Measurements from ENCODE around the gene TSPAN18.

DNA sequence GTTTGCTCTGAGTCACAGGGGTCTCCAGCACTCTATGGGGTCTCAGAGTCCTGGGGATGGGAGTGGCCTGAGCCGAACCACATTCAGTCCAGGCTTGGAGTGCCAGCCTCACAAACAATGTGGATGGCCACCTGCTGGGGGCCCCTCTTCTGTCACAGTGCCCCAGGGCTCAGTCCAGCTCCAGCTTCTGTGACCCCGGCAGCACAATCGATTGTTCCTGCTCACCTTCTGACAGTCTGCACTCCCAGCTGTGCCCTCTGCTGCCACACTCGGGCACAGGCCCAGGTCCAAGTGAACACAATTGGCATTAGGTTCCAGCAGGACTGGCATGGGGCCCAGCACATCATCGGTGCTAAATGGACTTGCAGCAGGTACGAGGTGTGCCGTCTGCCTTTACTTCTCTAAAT is 139.1 kb downstream of the TSPAN18 start:
- TF ChIP-seq, protein P1, sequence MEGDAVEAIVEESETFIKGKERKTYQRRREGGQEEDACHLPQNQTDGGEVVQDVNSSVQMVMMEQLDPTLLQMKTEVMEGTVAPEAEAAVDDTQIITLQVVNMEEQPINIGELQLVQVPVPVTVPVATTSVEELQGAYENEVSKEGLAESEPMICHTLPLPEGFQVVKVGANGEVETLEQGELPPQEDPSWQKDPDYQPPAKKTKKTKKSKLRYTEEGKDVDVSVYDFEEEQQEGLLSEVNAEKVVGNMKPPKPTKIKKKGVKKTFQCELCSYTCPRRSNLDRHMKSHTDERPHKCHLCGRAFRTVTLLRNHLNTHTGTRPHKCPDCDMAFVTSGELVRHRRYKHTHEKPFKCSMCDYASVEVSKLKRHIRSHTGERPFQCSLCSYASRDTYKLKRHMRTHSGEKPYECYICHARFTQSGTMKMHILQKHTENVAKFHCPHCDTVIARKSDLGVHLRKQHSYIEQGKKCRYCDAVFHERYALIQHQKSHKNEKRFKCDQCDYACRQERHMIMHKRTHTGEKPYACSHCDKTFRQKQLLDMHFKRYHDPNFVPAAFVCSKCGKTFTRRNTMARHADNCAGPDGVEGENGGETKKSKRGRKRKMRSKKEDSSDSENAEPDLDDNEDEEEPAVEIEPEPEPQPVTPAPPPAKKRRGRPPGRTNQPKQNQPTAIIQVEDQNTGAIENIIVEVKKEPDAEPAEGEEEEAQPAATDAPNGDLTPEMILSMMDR (IDR thresholded peaks at IDR 0.05) = no peak
- TF ChIP-seq POLR2A (IDR thresholded peaks at IDR 0.05) = no peak
